Neural progenitor cell (in vitro differentiated cells): Measurements from ENCODE around the gene TSHZ1. TPM values are rescaled to one million over a fixed set of nuclear protein-coding genes. Genes with fewer than 3 reads are reported as not detected.
"Not testable (repeated sequence)": the region's sequence is repeated elsewhere in the genome, so short reads cannot be mapped to it uniquely, and the experiment has no call there.

Source experiments
- DNase-seq: peaks from one replicate; pipeline ENCODE4 v3.0.0-alpha.2; 2016; ENCODE audit warnings: low spot score
- H2AFZ ChIP-seq: fragments of 200-600 bp; sonication (generic); replicated peaks from 2 replicates; pipeline ENCODE4 v1.6.1; 2016; ENCODE audit warnings: antibody characterized with exemption
- H3F3A ChIP-seq: fragments of 200-600 bp; sonication (generic); 2 replicates; pipeline ENCODE4 v1.6.1; 2016; ENCODE audit warnings: antibody characterized with exemption, low read depth
- H3K27ac ChIP-seq: fragments of 200-600 bp; sonication (generic); 2 replicates; pipeline ENCODE4 v1.5.1; 2016; ENCODE audit warnings: mild to moderate bottlenecking
- H3K27me3 ChIP-seq: fragments of 200-600 bp; sonication (generic); 2 replicates; pipeline ENCODE4 v1.6.1; 2016; ENCODE audit warnings: mild to moderate bottlenecking, moderate library complexity
- H3K36me3 ChIP-seq: fragments of 200-600 bp; sonication (generic); 2 replicates; pipeline ENCODE4 v1.5.1; 2016
- H3K4me1 ChIP-seq: fragments of 200-600 bp; sonication (generic); 2 replicates; pipeline ENCODE4 v1.6.1; 2016; ENCODE audit warnings: mixed run types
- H3K4me2 ChIP-seq: fragments of 200-600 bp; sonication (generic); 2 replicates; pipeline ENCODE4 v1.6.1; 2016
- H3K4me3 ChIP-seq: fragments of 200-600 bp; sonication (generic); 2 replicates; pipeline ENCODE4 v1.5.1; 2016
- H3K79me2 ChIP-seq: fragments of 200-600 bp; sonication (generic); 2 replicates; pipeline ENCODE4 v1.6.1; 2016; ENCODE audit warnings: low read depth
- H3K9ac ChIP-seq: fragments of 200-600 bp; sonication (generic); 2 replicates; pipeline ENCODE4 v1.6.1; 2016
- H3K9me3 ChIP-seq: fragments of 200-600 bp; sonication (generic); 2 replicates; pipeline ENCODE4 v1.5.1; 2016; ENCODE audit warnings: low read depth
- H4K20me1 ChIP-seq: fragments of 200-600 bp; sonication (generic); 2 replicates; pipeline ENCODE4 v1.6.1; 2016; ENCODE audit warnings: low read depth
- H3K27ac Mint-ChIP-seq: 3 replicates; pipeline ENCODE4 v1.8.0; 2021; ENCODE audit warnings: mixed read lengths
- H3K27me3 Mint-ChIP-seq: 2 replicates; pipeline ENCODE4 v1.8.0; 2022; ENCODE audit warnings: low read depth, mild to moderate bottlenecking, inconsistent platforms, moderate library complexity, mixed read lengths; ENCODE audit not compliant: insufficient read depth
- H3K36me3 Mint-ChIP-seq: 3 replicates; pipeline ENCODE4 v1.8.0; 2021; ENCODE audit warnings: mixed read lengths
- H3K4me1 Mint-ChIP-seq: 3 replicates; pipeline ENCODE4 v1.8.0; 2021; ENCODE audit warnings: mixed read lengths
- H3K4me3 Mint-ChIP-seq: 3 replicates; pipeline ENCODE4 v1.8.0; 2021; ENCODE audit warnings: mild to moderate bottlenecking, moderate library complexity, mixed read lengths
- H3K9me3 Mint-ChIP-seq: 3 replicates; pipeline ENCODE4 v1.8.0; 2020; ENCODE audit warnings: mixed read lengths
- CTCF ChIP-seq: fragments of 200-600 bp; sonication (generic); IDR thresholded peaks from 2 replicates; pipeline ENCODE4 v1.5.1; 2017; ENCODE audit warnings: antibody characterized with exemption, mild to moderate bottlenecking
- EZH2 ChIP-seq: fragments of 200-600 bp; sonication (generic); IDR thresholded peaks from 2 replicates; pipeline ENCODE4 v1.6.1; 2017; ENCODE audit warnings: antibody characterized with exemption, mild to moderate bottlenecking, moderate library complexity
- EZH2phosphoT487 ChIP-seq: fragments of 200-600 bp; sonication (generic); IDR thresholded peaks from 2 replicates; pipeline ENCODE4 v1.6.1; 2017; ENCODE audit warnings: antibody characterized with exemption
- total RNA-seq: library from RNA; depleted of rRNA; stranded (reverse); fragments of >200 nt; gene quantifications from 2 replicates; pipeline ENCODE4 v1.2.3, GENCODE V29; 2015; ENCODE audit warnings: low replicate concordance

TSHZ1 gene
- total RNA-seq, 1 donor from 2014 or later = 0.06 TPM

- H3K27ac Mint-ChIP-seq = no peak overlapping the region
- no peak overlapping the region for H3K4me3 Mint-ChIP-seq
- no peak for DNase-seq
- H3K4me1 ChIP-seq = no peaks in the 10 kb centered on the region
- H3K9ac ChIP-seq = no peak overlapping the region
- H3K36me3 ChIP-seq = no peaks in the 10 kb centered on the region
- no peak overlapping the region for H3K4me2 ChIP-seq
- no peaks in the 10 kb centered on the region for H3K9me3 ChIP-seq
- no peaks in the 10 kb centered on the region for H3K9me3 Mint-ChIP-seq
- H3K36me3 Mint-ChIP-seq = no peaks in the 10 kb centered on the region
- H3K27me3 Mint-ChIP-seq = peaks cover 3% of the 10 kb centered on the region
- H3K4me3 ChIP-seq = no peak overlapping the region
- no peaks in the 10 kb centered on the region for H4K20me1 ChIP-seq
- H2AFZ ChIP-seq = no peak overlapping the region
- H3K27ac ChIP-seq = no peak overlapping the region
- no peaks in the 10 kb centered on the region for H3K4me1 Mint-ChIP-seq
- H3K27me3 ChIP-seq = no peaks in the 10 kb centered on the region
- no peak for TF ChIP-seq EZH2phosphoT487
- TF ChIP-seq EZH2 = no peak
- no peak for TF ChIP-seq CTCF
- no peaks in the 10 kb centered on the region for H3K79me2 ChIP-seq
- H3F3A ChIP-seq = no peaks in the 10 kb centered on the region
Measured at GRCh38 chr18:75183524-75183923, 27.1 kb upstream of the TSHZ1 start.

- H3K36me3 Mint-ChIP-seq = no peaks in the 10 kb centered on the region
- no peaks in the 10 kb centered on the region for H3K9me3 ChIP-seq
- H3K27ac ChIP-seq = no peak overlapping the region
- TF ChIP-seq CTCF (no peak), EZH2 (no peak), EZH2phosphoT487 (no peak)
- no peak overlapping the region for H3K4me3 ChIP-seq
- H3K4me3 Mint-ChIP-seq = no peak overlapping the region
- no peaks in the 10 kb centered on the region for H3K27me3 ChIP-seq
- peaks cover 3% of the 10 kb centered on the region for H3K27me3 Mint-ChIP-seq
- no peak overlapping the region for H2AFZ ChIP-seq
- no peaks in the 10 kb centered on the region for H3K9me3 Mint-ChIP-seq
- no peaks in the 10 kb centered on the region for H4K20me1 ChIP-seq
- no peaks in the 10 kb centered on the region for H3F3A ChIP-seq
- H3K9ac ChIP-seq = no peak overlapping the region
- no peak overlapping the region for H3K4me2 ChIP-seq
- H3K4me1 Mint-ChIP-seq = no peaks in the 10 kb centered on the region
- no peak overlapping the region for H3K27ac Mint-ChIP-seq
- no peaks in the 10 kb centered on the region for H3K36me3 ChIP-seq
- no peaks in the 10 kb centered on the region for H3K79me2 ChIP-seq
- no peaks in the 10 kb centered on the region for H3K4me1 ChIP-seq
- no peak for DNase-seq
Measured at GRCh38 chr18:75183973-75184493, 26.6 kb upstream of the TSHZ1 start.

- H3K27ac Mint-ChIP-seq = no peak overlapping the region
- H3K36me3 Mint-ChIP-seq = no peaks in the 10 kb centered on the region
Measured at GRCh38 chr18:75185460-75185859, 25.1 kb upstream of the TSHZ1 start.

GRCh38 chr18:75187702-75188101, 22.9 kb upstream of the TSHZ1 start:
- not testable (repeated sequence) for H3F3A ChIP-seq, H3K9me3 Mint-ChIP-seq, H2AFZ ChIP-seq, H3K4me1 Mint-ChIP-seq, H3K27me3 Mint-ChIP-seq, H3K79me2 ChIP-seq, H3K27me3 ChIP-seq, H3K4me2 ChIP-seq, H3K27ac ChIP-seq, H3K4me3 ChIP-seq, H3K27ac Mint-ChIP-seq, H3K4me3 Mint-ChIP-seq, H3K9ac ChIP-seq, H3K36me3 Mint-ChIP-seq, DNase-seq, H3K4me1 ChIP-seq, H3K36me3 ChIP-seq, H3K9me3 ChIP-seq, H4K20me1 ChIP-seq

More at GRCh38 chr18:75185460-75185859, 25.1 kb upstream of the TSHZ1 start:
- Histone ChIP-seq H3K36me3 (no peaks in the 10 kb centered on the region), H2AFZ (no peak overlapping the region), H3K9ac (no peak overlapping the region), H4K20me1 (no peaks in the 10 kb centered on the region), H3K79me2 (no peaks in the 10 kb centered on the region), H3K27me3 (no peaks in the 10 kb centered on the region), H3K9me3 (no peaks in the 10 kb centered on the region), H3F3A (no peaks in the 10 kb centered on the region), H3K4me3 (no peak overlapping the region), H3K4me1 (no peaks in the 10 kb centered on the region), H3K27ac (no peak overlapping the region), H3K4me2 (no peak overlapping the region)
- TF ChIP-seq EZH2phosphoT487 (no peak), CTCF (no peak), EZH2 (no peak)
- no peaks in the 10 kb centered on the region for H3K4me1 Mint-ChIP-seq
- H3K27me3 Mint-ChIP-seq = peaks cover 3% of the 10 kb centered on the region
- H3K9me3 Mint-ChIP-seq = no peaks in the 10 kb centered on the region
- H3K4me3 Mint-ChIP-seq = no peak overlapping the region
- no peak for DNase-seq
